ENCODE results near the gene WIPF2.
A peak's percentile ranks its signal among the peaks of the same experiment; 100 is the strongest.
"Not testable (repeated sequence)": the region's sequence is repeated elsewhere in the genome, so short reads cannot be mapped to it uniquely, and the experiment has no call there.

The WIPF2 gene

DNA sequence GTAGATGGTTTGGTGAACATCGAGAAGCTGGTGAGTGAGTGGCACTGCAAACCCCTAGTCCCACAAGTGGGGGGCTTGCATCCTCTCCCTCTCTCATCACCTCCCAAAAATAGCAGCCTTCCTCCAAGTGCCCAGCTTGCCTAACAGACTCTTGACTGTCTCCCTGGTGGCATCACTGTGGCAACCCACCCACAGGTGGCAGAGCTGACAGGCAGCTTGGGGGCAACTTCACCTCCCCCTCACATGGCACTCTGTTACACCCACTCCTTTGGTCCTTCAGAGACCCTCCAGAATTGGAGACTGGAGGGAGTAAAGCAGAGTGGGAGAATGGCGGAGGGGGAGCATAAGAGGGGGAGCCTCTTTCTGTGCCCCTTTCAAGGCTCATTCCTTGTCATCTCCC, 26.1 kb upstream of the WIPF2 start:
- DNase-seq, result no peak

- DNase-seq, result no peak
Observed at GRCh38 chr17:40194821-40195220, 24.3 kb upstream of the WIPF2 start.

DNA sequence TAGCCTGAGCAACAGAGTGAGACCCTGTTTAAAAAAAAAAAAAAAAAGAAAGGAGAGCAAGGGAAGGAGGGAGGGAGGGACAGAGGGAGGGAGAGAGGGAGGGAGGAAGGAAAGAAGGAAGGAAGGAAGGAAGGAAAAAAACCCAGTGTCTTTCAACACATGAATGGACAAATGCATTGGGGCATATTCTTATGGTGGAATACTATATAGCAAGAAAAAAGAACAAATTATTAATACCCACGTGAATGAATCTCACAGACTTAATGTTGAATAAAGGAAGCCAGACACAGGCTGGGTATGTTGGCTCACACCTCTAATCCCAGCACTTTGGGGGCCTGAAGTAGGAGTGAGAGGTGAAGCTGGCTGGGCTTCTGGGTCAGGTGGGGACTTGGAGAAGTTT, 21.6 kb upstream of the WIPF2 start:
- DNase-seq, result no peak

DNA sequence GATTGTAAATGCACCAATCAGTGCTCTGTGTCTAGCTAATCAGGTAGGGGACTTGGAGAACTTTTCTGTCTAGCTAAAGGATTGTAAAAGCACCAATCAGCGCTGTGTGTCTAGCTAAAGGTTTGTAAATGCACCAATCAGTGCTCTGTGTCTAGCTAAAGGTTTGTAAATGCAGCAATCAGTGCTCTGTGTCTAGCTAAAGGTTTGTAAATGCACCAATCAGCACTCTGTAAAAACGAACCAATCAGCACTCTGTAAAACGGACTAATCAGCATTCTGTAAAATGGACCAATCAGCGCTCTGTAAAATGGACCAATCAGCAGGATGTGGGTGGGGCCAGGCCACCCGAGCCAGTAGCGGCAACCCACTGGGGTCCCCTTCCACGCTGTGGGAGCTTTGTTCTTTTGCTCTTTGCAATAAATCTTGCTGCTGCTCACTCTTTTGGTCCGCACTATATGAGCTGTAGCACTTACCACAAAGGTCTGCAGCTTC, 21.1 kb upstream of the WIPF2 start:
- DNase-seq, result not testable (repeated sequence)

- DNase-seq, result no peak
Observed at GRCh38 chr17:40198576-40198975, 20.5 kb upstream of the WIPF2 start.

DNA sequence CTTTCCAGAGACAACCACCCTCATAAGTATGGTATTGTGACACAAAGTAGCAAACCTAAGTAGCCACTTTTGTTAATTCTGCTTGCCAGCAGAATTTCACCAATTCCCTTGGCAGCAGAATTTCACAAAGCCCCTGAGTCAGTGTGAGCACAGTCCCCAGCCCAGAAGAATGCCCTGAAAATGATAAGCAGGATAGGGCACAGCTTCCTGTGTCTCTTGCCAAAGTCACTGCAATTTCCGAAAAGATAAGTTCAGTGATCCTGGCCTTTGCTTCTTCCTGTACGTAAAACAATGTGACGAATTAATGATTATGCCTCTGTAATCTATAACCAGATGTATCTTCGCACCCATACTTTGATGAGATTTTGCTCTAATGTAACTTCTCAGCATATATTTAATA, 16.0 kb upstream of the WIPF2 start:
- DNase-seq, result no peak

DNA sequence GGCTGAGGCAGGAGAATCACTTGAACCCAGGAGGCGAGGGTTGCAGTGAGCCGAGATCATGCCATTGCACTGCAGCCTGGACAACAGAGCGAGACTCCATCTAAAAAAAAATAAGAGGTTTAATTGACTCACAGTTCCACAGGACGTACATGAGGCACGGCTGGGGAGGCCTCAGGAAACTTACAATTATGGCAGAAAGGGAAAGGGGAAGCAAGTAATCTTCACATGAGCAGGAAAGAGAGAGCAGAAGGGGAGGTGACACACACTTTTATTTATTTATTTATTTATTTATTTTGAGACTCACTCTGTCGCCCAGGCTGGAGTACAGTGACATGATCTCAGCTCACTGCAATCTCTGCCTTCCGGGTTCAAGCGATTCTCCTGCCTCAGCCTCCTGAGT, 12.9 kb upstream of the WIPF2 start:
- DNase-seq, result not testable (repeated sequence)

DNA sequence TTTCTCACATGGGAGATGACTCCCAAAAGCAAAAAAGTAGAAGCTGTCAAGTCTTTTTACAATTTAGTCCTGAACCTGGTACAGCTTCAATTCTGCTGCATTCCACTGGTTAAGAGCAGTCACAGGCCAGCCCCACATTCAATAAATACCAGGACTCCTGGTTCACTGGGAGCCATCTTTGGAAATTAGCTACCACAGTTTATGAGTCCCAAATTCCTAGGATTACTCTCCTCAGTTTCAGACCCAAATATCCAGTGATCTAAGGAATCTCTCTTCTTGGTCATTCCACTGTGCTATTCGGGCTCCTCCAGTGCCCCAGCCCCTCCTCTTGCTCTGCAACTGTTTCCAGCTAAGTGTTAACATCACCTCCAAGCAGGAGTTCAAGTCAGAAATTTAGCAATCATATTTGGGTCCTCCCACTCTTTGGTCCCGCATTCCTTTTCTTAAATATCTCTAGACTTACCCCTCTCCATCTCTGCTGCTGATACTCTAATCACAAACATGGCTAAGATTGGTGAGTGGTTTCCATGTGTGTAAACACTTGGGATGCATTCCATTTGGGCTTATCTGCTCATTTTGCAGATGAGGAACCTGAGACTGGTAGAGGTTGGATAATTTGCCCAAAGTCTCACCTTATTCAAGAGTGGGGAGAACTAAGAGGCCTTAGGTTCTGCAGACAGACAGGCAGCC, 9.6 kb upstream of the WIPF2 start:
- DNase-seq, result no peak

- DNase-seq, result not testable (repeated sequence)
Observed at GRCh38 chr17:40213914-40214313, 5.2 kb upstream of the WIPF2 start.

DNA sequence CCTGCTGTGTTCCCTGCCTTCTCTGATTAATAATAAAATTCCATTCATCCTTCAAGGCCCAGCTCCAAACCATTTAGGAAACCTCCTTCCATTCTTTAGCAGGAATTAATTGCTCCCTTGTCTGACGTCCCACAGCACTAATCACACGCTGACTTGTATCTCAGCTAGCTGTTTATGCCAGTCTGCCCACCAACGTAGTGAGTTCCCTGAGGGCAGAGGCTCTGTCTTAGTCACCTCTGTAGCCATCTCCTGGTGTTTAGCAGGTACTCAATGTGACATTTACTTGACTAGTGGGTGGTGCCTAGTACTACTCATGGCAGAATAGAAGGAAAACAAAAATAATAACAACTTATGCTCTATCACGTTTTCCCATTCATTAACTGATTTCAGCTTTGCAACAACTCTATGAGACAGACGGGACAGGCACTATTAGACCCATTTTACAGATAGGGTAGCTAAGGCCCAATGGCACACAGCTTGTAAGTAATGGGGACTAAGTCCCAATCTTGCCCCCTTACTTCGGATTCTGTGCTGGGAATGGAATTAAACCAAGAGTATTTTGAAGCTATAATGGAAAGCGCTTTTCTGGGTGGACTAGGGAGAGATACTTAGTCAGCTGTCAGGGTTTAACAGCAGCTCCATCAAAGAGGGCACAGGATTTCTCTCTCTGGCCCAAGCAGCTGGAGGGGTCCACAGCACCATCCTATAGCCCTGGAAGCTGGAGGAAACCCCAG, 931 bp upstream of the WIPF2 start:
- DNase-seq, result no peak

DNA sequence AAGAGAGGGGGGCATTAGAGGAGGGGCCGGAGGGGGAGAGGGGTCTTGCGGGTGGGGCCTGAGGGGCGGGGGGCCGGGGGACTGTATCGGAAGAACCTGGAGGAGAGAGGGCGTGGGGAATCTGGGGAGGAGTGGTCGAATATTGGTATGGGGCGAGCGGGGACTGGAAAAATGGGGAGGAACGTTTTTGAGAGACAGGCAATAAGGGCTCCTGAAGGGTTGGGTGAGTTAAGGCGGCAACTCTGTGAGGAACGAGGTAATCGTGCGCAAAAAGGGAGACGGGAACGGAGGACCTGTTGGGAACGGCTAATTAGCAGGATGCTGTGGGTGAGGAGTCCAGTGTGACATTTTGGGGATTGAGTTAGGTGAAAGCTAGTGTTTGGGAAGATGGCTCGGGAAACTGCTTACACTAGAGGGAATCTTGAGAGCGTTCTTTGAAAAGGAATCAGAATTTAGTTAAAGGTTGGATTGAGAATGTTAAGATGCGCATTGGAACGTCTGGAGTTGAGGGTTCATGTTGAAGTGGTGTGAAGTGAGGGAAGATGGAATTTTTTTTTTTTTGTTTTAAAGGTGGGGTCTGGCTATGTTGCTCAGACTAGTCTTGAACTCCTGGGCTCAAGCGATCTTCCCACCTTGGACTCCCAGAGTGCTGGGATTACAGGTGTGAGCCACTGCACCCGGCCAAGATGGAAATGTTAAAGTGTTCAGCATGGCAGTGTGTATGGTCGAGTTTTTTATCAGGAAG, 662 bp downstream of the WIPF2 start:
- DNase-seq, result peak; percentile 38 to 76

GRCh38 chr17:40224718-40225550, 5.8 kb downstream of the WIPF2 start:
- DNase-seq, result no peak

DNA sequence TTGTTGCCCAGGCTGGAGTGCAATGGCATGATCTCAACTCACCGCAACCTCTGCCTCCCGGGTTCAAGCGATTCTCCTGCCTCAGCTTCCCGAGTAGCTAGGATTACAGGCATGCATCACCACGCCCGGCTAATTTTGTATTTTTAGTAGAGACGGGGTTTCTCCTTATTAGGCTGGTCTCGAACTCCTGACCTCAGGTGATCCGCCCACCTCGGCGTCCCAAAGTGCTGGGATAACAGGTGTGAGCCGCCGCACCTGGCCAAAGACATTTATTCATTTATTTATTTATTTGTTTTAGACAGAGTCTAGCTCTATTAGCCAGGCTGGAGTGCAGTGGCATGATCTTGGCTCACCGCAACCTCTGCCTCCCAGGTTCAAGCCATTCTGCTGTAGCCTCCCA, 10.0 kb downstream of the WIPF2 start:
- not testable (repeated sequence) for DNase-seq

DNA sequence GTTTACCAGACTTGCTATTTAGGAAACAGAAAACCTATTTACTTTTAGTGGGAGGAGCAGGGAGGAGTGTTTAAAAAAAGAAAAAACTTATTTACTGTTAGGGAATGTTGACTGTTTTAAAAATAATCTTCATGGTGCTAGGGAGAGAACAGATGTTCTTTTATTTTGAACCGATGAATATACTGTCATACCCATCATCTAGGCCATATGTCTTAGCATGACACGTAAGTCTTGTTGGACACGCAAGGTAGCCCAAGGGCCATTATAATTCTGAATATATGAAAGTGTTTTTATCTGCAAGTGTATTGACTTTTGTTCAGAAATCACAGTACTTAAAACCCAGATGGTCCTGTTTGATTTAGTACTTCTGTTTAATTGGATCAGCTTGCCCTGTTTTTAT, 11.6 kb downstream of the WIPF2 start:
- no peak for DNase-seq

- DNase-seq, result not testable (repeated sequence)
Observed at GRCh38 chr17:40231928-40232327, 12.8 kb downstream of the WIPF2 start.

DNA sequence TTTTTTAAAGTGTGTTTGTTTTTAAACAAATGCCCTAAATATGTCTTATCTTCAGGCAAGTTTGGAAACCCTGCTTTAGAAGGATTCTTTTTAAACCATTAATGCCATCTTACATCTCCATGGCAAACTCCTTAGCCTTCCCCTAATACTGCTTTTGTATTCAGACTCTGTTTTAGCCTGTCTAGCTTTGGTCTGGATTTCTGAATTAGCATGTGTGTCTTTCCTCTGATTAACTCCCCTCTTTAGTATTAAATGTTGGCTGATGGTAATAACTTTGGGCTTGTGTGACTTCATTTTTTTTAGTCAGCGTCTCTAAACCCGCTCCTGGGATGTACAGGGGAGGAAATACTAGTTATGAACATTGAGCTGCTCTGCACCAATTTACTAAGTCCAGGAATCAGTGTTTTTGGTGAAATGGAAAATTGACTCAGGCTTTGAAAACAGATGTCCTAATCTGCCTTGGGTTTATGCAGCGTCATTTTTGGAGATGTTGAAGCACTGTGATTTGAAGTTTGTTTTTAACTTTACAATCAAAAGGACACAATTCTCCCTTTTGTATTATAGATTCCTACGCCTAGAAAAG, 22.2 kb downstream of the WIPF2 start:
- DNase-seq, result no peak

- DNase-seq, result no peak
Observed at GRCh38 chr17:40242774-40243173, 23.7 kb downstream of the WIPF2 start.

DNA sequence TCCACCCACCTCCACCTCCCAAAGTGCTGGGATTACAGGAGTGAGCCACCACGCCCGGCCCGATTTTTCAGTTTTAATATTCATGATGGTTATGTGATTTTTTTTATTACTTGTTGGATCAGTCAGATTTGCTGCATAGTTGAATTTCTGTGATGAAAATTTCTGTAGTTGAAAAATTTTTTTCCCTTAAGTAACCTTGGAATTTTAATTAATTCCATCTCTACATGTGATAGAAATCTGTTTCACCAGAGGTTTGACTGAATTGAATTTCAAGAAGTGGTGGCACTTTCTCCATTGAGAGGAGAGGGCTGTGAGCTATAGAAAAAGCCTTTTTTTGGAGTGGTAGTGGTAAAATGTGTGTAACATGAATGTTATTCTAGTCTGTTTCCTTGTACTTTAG, 24.7 kb downstream of the WIPF2 start:
- no peak for DNase-seq

DNA sequence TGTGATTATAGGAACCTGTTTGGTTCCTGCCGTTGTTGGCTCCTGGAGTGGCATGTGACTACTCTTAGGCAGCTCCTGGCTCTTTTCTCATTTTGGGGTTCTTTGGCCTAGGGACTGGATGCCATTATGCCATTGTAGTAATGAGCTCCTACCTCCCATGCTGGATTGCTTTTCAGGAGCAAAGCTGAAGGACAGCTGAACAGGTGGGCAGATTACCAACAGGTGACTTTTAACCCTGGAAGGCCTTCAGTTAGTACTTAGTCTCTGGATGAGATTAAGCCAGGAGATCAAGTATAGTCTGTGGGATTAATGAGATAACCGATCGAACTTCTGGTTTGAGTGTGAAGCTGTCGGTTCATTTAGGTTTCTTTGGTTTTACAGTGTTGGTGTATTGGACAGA, 25.2 kb downstream of the WIPF2 start:
- no peak for DNase-seq

- DNase-seq, result no peak
Observed at GRCh38 chr17:40247926-40248495, 28.9 kb downstream of the WIPF2 start.

DNA sequence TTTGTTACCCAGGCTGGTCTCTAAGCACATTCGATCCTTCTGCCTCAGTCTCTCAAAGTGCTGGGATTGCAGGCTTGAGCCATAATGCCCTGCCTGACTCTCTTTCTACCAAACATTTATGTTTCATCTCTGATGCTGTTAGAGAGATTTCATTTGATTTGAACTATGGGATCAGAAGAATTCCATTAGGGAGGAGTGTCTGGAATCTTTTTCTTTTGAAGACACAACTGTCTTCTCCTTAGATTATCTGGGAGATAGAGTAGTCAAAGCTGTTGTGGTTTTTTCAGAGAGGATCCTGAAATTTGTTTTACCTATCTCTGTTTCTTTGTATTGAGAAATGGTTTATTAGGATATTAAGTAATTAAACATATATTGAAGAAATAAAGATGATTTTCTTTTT, 29.4 kb downstream of the WIPF2 start:
- no peak for DNase-seq

DNA sequence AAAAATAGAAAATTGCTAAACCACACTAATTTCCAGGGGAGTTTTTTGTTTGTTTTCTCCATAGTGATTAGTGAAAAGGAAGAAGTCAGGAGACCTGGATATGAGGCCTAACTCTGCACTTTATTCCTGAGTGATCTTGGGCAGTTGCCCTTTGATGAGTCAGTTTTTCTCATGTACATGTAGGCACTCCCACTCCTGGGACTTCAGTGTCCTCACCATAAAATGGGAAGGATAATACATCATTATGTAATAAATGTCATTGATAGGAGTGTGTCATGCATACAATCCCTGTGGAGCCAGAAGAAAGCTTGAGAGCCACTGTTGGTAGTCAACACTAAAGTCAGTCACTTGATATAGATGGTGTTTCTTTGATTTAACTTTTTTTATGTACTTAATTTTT, 32.5 kb downstream of the WIPF2 start:
- DNase-seq, result no peak

Measured in SHP77 (cell line).